ENCODE results near the gene TMED9.
"Not testable (repeated sequence)": the region's sequence is repeated elsewhere in the genome, so short reads cannot be mapped to it uniquely, and the experiment has no call there.

TMED9 gene

GRCh38 chr5:177607452-177608192 lies 15.6 kb downstream of the TMED9 start:
- peak; percentile 54 to 58 for DNase-seq

GRCh38 chr5:177608243-177609075 lies 16.5 kb downstream of the TMED9 start:
- DNase-seq = no peak

GRCh38 chr5:177609076-177610059 lies 17.4 kb downstream of the TMED9 start:
- DNase-seq = no peak

DNA sequence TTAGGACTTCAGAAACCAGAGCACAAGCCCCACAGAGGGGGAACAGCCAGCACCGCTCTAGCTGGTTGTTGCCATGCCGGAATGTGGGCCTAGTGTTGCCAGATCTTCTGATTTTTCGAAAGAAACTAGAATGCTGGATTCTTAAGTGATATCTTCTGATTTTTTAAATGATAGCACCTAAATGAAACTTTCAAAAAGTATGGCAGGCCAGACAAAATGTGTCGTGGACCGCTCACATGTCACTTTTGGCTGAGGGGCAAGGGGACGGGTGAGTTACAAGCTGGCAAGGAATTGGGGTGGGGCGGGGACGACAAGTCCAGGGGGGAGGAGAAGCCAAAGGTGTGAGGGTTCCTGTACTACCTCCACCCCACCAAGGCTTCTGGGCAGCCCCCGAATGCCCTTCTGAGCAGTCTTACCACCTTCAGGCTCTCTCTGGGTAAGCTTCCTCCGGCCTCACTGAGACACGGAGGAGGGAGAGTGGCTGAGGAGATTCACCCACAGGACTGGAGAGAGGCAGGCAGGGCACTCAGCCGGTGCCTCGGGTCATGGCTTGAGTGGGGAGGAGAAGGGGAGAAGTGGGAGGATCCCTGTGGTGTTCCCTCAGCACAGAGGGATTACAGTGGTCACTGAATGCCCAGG lies 18.2 kb downstream of the TMED9 start:
- no peak for DNase-seq

DNA sequence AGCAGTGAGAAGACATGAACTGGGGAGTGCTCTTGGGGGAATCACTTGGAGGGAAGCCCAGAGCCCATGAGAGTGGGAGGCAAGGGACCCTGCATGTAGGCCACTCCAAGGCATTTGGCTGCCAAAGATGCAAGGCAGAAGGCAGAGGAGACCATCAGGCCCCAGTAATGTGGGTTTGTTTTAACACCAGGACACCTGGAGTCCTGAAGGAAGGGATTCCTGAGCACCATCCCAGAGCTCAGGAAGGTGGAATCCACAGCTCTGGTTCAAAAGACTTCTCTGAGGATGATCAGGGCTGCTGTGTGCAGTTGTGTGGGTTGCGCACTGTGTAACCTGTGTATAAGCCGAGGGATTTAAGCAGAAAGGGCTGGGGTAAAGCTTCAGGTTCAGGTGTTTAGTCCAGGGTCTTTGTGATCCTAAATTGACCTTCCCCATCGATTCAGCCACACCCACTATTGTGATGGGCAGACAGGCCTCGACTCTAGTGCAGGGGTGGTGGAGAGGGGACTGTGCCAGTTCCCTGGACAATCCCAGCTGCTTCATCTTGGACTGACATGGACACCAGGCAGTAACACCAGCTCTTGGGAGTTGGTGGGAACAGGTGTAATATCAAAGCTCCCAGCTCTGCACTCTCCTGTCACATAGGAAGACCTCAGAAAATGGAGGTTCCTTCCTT lies 18.9 kb downstream of the TMED9 start:
- DNase-seq = no peak

DNA sequence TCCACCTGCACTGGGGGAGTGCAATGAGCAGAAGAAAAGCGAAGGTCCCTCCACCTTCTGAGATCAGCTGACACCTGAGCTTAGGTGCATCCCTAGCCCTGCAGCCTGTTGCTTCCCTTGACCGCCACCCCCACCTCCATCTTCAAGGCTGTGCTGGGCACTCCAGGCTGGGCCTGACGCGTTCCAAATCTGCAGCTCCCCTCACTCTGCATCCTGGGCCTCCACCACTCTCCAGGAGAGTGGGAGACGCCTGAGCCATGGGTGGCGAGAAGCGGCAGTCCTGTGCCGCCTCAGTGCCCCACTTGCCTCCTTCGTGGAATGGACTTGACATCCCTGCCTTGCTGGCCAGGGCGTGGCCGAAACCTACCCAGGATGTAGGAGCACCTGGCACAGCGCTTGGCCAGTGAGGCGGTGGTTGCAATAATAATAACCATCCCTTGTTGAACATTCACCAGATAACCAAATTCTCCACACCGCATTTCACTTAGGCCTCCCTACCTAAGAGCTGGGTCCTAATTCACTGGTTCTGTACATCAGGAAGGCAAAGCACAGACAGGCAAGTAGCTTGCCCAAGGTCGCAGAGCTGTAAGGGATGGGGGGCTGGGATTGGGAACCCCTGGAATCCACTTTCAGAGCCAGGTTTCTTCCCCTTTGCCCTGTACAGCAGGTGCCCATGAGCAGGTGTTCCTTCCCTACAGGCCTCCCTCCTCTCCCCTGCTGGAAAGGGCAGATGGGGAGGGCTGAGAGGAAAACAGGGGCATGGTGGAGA lies 19.6 kb downstream of the TMED9 start:
- DNase-seq = no peak

- DNase-seq = no peak
These were observed 20.2 kb downstream of the TMED9 start for GRCh38 chr5:177612215-177612673.

- DNase-seq = no peak
These were observed 28.6 kb downstream of the TMED9 start for GRCh38 chr5:177620560-177620959.

DNA sequence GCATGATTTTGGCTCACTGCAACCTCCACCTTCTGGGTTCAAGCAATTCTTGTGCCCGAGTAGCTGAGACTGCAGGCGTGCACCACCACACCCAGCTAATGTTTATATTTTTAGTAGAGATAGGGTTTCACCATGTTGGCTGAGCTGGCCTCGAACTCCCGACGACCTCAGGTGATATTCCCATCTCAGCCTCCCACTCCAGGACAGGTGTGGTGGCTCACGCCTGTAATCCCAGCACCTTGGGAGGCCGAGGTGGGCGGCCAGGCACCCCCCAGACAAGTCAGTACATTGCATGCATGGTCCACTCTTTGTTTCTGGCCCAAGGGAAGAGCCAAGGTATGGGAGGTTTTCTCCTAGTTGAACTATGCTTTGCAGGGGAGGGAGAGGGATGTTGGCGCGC lies 32.2 kb downstream of the TMED9 start:
- not testable (repeated sequence) for DNase-seq

- not testable (repeated sequence) for DNase-seq
These were observed 38.2 kb downstream of the TMED9 start for GRCh38 chr5:177630186-177630585.

- DNase-seq = not testable (repeated sequence)
These were observed 42.9 kb downstream of the TMED9 start for GRCh38 chr5:177634912-177635311.

DNA sequence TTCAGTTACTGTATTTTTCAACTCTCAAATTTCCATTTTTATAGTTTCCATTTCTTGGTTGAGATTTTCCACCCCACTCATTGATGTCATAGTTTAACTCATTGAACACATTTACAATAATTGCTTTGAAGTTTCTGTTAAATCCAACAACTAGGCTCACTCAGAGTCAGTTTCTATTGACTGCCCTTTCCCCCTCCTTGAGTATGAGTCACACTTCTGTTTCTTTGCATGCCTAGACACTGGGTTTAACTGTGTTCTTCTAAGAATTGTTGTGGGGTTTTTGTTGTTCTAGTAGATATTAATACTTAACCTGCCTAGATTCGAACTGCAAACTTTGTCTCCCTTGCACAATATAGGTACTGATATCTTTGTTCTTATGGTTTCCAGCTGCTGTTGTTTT lies 53.5 kb downstream of the TMED9 start:
- DNase-seq = not testable (repeated sequence)

Data from activated CD4-positive, alpha-beta T cell treated with anti-CD3 and anti-CD28 coated beads, Interleukin-2, amount 50 U/mL, for 4 hours (primary cell).